GM21825 (cell line): ENCODE measurements around the gene PTGR3.

ENCODE experiments used
- ATAC-seq: cut with Tn5 transposase; IDR thresholded peaks from one replicate; pipeline ENCODE4 v1.9.1; 2021; ENCODE audit warnings: mild to moderate bottlenecking, moderate library complexity; ENCODE audit not compliant: unreplicated experiment

Gene PTGR3

DNA sequence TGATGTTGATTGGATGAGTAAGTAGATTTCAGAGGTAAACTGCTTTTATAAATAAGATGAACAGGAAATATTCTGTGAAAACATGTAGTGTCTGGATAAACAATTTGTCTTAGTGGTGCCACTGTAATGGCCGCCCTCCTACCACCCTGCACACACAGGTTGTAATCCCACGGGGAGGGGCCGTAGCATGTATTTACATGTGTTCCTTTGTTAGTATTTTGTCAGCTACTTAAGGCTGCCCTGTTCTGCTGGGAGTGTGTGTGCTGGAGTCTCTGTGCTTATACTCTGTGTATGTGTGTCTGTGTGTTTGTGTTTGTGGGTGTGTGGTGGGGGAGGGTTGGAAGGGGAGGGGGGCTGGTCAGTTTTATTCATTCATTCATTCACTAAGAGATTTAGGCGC lies 6.7 kb upstream of the PTGR3 start:
- no peak for ATAC-seq

DNA sequence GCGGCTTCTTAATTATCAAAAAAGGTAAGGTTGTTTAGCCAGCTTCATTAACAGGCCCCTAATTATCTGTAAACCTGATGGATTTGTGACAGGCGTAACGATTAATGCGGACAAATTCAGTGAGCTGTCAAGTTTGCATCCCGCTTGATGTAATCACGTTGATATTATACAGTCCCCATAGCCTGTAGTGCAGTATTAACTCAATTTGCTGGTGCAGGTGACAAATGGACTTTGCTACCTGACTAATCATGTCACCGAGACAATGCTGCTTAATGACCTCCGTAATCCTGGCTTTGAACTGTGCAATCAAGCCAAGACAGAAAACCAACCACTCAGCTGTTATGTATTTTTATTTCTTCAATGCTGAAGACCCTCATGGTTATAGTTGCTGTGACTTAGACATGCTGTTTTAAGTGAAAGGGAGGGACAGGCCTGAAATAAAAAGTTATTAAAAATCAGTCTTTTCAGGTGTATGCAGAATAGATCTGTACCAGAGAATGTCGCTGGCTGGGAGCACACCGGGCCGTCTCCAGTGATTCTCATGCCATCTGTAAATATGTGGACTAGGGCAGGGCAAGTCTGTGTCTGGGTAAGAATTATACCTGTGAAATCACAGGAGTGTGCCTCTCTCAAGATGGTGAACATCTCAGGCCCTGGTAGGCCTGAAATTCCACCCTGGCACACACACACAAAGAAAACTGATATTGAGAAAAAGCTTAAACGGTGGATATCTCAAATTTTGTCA lies 6.0 kb upstream of the PTGR3 start:
- no peak for ATAC-seq

DNA sequence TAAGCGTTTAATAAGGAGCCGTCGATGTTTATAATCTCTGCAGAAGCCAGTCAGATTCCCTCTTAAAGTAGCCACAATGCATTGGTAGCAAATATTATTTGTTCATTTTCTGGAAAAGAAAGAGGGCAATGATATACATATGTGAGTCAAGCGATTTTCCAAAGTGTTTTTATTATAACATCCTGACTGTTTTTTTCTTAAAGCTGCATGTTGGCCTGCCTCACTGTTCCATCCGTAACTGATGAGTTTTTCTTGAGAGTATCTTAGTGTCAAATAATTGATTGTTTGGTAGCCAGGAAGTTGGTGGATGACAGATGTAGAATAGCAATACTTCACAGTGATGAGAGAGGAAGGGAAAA lies 5.4 kb upstream of the PTGR3 start:
- no peak for ATAC-seq

DNA sequence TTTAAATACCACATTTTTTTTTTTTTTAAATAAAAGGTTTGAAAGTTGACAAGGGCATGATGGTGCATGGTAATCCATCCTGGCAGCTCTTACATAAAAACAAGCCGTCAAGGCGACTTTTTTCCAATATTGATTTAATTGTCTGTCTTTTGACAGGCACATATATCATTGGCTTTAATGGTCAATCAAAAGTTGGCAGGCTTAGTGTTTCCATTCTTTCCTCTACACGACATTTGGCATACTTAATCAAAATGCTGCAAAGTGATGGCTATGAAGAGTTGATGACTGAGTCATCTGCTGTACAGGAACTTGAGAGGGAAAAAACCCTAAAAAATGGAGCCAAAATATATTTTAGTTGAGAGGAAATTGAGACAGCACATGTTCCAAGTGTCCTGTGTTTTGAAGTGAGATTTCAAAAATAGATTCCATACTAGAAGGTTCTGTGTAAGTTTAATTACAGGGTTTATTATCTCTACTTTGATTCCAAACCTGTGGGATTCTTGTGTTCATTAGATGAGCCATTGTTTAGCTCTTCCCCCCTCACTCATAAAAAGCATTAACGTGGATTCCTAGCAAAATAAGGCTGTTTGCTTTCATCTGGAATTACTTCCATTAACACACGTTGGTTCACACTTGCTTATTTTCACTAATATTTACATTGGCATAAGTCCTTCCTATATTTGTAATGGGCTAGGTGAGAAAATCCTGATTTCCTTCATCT lies 4.8 kb upstream of the PTGR3 start:
- no peak for ATAC-seq

DNA sequence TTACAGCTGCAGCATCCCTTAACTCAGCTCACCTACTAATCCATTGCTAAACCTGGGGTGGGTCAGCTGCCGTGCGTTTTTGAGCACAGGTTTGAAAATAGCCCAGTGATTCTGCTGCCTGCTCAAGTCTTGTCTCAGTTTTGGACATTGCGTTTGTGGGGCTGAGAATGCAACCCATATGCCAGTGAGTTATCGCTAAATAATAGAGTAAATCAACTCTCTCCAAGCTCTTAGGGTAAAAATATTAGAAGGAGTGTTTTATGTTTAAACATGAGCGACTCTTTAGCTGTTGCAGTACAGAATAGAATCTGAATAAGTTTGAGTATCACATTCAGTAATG lies 3.8 kb upstream of the PTGR3 start:
- no peak for ATAC-seq

DNA sequence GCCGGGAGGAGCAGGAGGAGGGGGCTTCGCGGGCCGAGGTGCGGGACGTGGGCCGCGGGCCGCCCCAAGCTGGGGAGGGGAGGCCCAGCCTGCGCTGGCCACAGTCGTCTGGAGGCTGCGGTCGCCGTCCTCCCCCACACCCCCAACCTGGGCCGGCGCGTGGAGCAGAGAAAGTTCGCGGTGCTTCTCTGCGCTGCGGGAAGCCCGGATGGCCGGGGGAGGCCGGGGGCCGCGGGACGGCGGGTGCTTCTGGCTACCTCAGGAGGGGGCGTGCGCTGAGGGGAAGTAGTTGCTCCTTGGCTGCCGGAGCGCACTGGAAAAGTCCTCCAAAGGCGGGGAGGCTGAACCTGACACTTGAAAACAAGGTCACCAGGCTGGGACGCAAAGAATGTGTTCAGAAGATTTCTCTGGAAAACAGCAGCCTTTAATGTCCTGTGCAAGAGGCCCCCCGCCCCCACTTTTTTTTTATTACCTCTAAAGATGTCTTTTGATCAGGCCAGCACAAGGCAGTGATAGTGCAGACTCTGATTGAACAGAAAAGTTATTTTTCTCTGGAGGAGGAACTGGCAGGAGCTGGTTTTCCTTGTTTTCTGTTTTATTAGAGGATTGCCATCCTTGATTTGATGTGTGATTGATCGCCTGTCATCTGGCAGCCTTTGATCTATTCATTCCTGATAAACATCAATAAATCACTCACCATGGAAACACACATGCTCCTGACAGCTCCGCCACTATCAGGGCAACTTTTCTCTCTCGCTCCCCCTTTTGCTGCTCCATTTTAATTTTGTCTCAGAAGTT lies 3.2 kb upstream of the PTGR3 start:
- no peak for ATAC-seq

DNA sequence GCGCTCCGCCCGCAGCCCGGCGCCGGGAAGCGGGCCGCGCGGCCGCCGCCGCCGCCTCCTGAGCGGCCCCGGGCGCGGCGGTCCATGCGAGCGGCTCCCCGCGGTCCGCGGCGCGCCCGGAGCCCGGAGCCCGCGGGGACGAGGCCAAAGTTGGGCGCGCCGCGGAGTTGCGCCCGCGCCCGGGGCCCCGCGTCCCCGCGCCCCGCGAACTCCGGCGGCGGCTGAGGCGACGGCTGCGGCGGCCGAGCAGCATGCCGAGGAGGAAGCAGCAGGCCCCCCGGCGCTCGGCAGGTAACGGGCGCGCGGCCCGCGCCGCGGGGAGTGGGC lies 2.6 kb upstream of the PTGR3 start:
- ATAC-seq: no peak

DNA sequence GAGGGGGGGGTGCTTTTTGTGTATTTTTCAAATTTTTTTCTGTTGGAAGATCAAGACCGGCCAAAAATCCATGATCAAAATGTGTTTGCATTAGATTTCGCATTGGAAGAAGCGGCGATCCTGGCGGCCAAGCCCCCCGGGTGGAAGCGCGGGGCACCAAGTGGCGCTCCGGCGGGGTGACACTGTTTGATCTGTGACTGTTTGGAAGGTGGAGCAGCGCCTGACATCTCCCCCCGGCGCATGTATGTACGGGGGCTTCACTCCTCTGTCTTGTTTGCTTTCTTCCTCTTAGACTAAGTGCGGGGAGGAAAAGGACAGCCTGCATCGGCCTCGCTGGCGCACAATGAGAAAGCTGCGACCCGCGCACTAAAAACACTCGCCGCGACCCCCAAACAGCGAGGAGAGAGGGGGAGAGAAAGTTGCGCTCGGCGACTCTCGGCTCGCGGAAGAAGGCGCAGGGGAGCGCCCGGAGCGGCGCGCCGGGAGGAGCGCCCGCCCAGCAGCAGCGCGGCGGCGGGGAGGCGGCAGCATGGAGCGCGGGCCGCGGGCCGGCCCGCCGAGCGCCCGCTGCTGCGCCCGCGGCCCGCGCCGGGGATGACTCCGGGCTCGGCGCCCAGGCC lies 2.2 kb upstream of the PTGR3 start:
- ATAC-seq: no peak

DNA sequence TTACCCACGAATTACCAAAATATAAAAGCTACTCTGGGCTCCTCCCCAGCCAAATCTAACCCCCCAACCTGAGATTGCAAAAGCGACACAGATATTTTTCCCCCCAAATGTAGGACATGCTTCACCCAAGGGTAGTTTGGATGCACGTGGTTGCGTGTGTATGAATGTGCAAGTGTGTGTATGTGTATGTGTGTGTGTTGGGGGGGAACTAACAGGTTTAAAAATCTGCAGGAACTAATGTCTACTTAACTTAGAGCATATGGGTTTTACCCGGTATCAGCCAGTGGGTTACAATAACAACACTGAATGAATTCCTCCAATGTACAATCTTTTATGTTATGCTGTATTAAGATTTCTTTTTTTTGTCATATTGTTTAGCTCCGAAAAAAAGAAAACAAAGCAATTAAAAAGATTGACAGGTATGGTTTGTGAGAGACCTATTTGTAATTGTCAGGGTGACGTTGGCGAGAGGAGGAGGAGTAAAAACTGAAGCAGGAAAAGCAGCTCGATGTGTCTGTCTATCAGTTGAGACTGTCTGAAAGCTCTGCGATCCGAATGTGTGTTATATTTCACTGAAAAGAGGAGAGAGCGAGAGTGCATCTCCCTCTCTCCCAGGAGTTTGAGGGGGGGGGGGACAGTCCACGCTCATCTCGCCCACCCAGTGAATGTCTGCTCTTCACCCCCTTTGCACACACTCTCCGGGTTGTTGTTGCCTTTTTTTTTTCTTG lies 1.5 kb upstream of the PTGR3 start, which contains the start of gene TSHZ1:
Gene TSHZ1 (plus strand): TSS at position 524 of the 728 bp plus-strand sequence. CDS start 1,080 bp downstream, outside the sequence.
- peak; percentile 34 for ATAC-seq

DNA sequence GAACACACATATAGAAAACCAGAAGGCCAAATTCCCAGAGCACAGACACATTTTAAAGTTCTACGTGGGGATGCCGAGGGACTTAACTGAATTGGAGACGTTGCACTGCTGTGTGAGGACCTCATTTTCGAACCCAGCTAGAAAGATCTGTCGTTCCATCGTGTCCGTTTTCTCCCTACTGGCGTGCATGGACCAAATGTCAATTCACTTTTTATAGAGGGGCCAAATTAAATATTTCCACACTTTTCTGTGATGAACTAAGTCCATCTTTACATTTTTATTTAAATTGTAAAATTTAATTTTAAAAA lies 966 bp upstream of the PTGR3 start:
- no peak for ATAC-seq

DNA sequence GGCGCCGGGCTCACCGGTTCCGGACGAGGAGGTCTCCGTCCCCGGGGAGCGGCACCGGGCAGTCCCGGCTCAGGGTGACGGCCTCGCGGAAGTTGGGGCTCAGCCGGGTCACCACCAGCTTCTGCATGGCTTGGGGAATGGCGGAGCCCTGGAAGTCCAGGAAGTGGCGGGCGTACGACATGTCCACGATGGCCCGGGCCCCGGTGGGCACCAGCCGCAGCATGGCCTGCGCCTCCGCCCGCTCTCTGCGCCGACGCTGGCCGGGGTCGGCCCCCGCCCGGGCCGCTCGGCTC lies 157 bp downstream of the PTGR3 start:
- ATAC-seq: peak; percentile 10

DNA sequence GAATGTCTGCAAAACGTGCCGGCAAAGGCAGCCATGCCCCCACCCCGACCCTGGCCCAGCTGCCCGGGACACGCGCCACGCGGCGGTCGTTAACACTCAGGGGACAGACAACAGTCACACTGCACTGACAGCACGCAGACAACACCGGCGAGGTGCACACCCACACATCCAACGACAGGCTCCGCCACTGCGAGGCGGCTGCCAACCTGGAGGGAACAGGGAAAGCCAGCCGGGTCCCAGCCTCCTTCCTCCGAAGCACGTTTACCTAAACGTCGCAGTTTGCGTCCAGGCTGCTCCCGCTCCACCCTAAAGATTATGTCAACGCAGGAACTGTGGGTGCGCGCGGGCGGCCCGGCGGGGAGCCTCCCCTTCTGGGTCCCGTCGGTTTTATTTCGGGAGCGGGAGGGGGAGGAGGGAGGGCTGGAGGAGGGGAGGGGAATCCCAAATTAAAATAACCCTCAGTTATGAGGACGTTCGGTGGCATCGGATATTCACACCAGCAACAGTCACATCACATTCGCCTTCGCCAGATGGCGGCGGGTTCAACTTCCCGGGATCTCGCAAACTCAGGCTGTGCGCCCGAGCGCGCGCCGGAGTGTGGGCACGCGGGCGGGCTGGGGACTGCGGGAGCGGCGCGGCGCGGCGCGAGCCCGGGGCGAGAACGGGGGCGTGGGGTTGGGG lies 644 bp downstream of the PTGR3 start:
- peak; percentile 9 for ATAC-seq

DNA sequence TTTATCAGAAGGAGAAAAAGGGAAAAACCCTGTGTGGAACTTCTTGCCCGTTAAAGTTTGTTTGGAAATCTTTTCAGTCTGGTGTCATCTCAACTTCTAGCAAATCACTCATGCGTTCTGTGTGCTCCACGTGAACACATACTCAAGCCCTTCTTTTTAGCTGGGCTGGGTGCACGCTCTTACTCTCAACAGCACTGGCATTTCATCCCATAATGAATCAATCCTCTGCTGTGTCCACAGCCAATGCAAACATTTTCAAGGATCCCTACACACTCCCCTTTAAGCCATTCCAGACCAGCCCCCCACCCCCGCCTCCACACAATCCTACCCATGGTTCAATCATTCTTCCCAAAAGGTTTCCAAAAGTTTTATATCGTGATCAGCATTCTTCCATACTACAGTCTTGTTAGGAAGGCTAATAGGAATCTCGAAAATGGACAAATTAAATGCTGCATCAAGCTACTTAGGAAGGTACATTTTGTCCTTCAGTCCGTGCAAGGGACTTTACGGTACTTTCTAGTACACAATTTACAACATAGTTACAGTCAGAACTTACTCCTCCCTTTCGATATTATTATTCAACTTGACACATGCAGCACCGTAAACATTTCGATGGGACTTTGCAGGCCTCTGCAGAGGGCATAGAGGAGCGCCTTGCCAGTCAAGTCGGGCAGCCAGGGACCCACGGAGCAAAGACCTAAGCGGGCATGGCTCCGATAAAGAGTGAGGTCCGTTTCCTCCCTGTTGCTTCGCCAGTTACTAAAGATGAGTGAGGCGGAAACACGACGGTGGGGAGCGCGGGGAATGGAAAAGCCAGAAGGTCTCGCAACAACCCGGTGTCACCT lies 1.4 kb downstream of the PTGR3 start:
- peak; percentile 1 for ATAC-seq

DNA sequence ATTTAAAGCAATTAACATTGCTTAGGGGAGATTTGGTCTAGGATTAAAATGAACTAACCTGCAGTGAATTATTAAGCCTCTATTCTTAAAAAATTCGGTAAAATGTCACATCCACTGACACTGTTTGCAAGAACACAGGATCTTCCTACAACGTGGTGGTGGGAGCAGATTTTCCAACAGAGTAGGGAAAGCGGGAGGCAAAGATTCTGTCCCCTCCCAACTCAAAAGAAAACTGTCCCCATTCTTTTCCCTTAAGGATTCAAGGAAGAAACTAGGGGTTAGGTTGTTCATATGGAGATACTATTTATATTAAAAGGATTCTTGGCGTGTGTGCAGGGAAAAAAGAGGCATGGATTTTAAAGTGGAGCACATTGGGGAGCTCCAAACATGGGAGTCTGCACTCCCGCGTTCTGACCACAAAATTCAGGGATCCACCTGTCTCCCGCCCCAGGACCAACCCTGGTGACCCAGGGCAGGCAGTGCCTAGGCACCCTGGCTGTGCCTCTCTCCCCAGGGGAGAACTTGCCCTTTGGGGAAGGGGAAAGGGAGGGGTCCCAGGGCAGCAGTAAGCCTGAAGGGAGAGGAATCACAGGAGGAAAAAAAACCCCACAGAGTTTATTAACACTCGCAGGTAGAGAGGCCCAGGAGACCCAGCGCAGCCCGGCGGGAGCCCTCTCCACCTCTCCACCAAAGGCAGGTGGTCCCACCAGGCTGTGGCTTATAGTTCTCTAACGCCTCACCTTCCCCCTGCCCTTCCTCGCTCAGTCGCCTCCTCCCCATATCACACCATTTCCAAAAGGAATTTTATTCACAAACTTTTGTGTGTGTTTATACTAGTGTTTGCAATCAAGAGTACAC lies 2.3 kb downstream of the PTGR3 start:
- ATAC-seq: no peak

DNA sequence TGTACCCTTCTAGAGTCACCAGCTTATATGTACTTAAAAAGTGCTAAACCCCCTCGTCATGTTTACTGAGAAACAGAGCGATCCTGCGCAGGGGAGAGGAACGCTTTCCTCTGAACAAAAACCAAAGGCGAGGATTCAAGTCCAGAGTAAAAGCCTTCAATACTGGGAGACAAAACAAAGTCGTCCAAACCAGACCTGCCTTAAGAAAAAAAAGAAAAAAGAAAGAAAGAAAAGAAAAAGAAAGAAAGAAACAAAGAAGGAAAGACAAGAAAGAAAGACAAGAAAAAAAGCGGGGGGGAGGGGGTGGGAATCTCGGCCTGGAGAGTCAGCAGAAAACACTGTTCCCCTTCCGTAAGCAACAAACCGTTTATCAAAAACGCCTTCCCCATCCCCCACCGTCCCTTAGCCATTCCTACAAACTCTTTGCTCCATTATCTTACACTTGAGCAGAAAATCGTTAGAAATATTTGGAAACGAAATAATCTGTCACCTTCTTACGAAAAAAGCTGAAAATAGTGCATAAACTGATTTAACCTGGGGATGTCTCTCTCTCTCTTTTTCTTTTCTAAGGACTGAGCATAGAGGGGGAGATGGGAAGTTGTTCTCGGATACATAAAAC lies 3.3 kb downstream of the PTGR3 start:
- no peak for ATAC-seq

DNA sequence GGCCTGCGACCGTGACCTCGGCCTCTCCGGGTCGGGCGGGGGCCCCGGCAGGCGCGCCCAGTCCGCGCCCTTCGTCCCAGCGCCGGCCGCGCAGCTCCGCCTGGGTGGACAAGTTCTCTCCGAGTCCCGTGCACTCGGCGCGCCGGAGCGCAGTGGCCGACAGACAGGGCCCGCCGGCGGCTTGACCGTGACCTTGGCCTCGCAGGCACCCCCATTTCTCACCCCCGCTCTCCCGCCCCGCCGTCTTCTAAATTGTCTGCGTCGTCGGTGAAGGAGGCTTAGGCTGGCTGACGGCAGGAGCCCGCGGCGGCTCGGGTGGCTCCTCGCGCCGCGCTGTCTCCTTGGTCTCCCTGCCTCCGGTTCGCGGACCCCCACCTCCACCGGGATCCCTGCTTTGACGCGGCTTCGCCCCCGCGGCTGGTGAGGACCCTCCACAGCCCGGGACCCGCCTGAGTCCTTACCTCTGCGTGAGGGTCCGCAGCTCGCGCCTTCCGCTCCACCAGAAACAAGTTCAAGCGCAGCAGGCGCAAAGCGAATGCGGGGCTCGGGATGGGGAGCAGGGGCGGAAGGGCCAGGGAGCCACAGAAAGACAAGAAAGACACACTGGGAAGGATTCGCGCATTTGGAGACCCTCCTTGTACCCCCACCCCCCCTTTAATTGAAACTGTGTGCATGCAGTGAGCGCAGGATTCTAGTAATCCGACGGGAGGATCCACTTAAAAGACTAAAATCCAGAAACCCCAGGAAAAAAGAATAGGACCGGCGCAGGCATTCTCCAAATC lies 4.0 kb downstream of the PTGR3 start:
- no peak for ATAC-seq

DNA sequence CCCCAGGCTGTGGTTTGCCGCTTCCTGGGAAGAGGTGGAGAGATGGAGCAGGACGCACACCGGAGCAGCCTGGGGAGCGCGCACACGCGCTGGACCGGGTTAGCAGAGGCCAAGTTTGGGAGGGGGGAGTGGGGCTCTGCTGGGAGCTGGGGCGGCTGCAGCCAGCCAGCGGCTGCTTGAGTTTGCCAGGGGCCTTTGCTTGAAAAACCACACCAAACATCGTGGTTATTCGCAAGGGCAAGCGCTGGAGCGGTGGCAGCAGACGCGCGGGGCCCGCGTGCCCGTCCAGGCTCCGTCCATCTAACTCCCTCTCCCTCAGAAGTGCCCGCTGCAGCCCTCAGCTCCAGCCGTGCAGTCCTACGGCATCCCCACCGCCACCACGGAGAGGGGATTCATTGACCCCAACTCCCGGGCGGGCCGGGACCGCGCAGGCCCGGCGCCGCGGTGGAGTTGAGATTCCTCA lies 4.6 kb downstream of the PTGR3 start:
- ATAC-seq: no peak
